ENCODE results near the gene IGLL5.

The IGLL5 gene

GRCh38 chr22:22858559-22858937 is 29.1 kb upstream of the IGLL5 start:
- in situ Hi-C loops (cut with MboI; ENCODE audit: low sequenced_read_pairs): no loop called here

- in situ Hi-C loops (cut with MboI; ENCODE audit: low sequenced_read_pairs): no loop called here
These were observed 24.6 kb upstream of the IGLL5 start for GRCh38 chr22:22863001-22863400.

- in situ Hi-C loops (cut with MboI; ENCODE audit: low sequenced_read_pairs): no loop called here
These were observed 22.1 kb upstream of the IGLL5 start for GRCh38 chr22:22865311-22866072.

- in situ Hi-C loops (cut with MboI; ENCODE audit: low sequenced_read_pairs): no loop called here
These were observed 21.1 kb upstream of the IGLL5 start for GRCh38 chr22:22866381-22867111.

GRCh38 chr22:22867996-22868715 is 19.5 kb upstream of the IGLL5 start:
- in situ Hi-C loops (cut with MboI; ENCODE audit: low sequenced_read_pairs): no loop called here

- in situ Hi-C loops (cut with MboI; ENCODE audit: low sequenced_read_pairs): no loop called here
These were observed 16.8 kb upstream of the IGLL5 start for GRCh38 chr22:22870577-22871404.

- in situ Hi-C loops (cut with MboI; ENCODE audit: low sequenced_read_pairs): no loop called here
These were observed 15.9 kb upstream of the IGLL5 start for GRCh38 chr22:22871536-22872278.

GRCh38 chr22:22872722-22873708 is 14.6 kb upstream of the IGLL5 start:
- in situ Hi-C loops (cut with MboI; ENCODE audit: low sequenced_read_pairs): no loop called here

- in situ Hi-C loops (cut with MboI; ENCODE audit: low sequenced_read_pairs): no loop called here
These were observed 9.9 kb upstream of the IGLL5 start for GRCh38 chr22:22877523-22878210.

- in situ Hi-C loops (cut with MboI; ENCODE audit: low sequenced_read_pairs): no loop called here
These were observed 9.4 kb upstream of the IGLL5 start for GRCh38 chr22:22878211-22878570.

- in situ Hi-C loops (cut with MboI; ENCODE audit: low sequenced_read_pairs): no loop called here
These were observed 8.6 kb upstream of the IGLL5 start for GRCh38 chr22:22878801-22879674.

- in situ Hi-C loops (cut with MboI; ENCODE audit: low sequenced_read_pairs): no loop called here
These were observed 7.9 kb upstream of the IGLL5 start for GRCh38 chr22:22879675-22880155.

GRCh38 chr22:22880645-22881044 is 7.0 kb upstream of the IGLL5 start:
- in situ Hi-C loops (cut with MboI; ENCODE audit: low sequenced_read_pairs): no loop called here

- in situ Hi-C loops (cut with MboI; ENCODE audit: low sequenced_read_pairs): no loop called here
These were observed 6.3 kb upstream of the IGLL5 start for GRCh38 chr22:22881116-22882000.

- in situ Hi-C loops (cut with MboI; ENCODE audit: low sequenced_read_pairs): no loop called here
These were observed 5.4 kb upstream of the IGLL5 start for GRCh38 chr22:22882033-22882717.

Data from HL-60/S4 (cell line).